Lung (tissue), 12 donors: Measurements from ENCODE around the gene BMPR1B. TPM values are rescaled to one million over a fixed set of nuclear protein-coding genes. Genes with fewer than 3 reads are reported as not detected.
A peak's percentile ranks its signal among the peaks of the same experiment; 100 is the strongest.

Source experiments
- ATAC-seq: fragments of 200-7000 bp; cut with Tn5 transposase; one replicate; pipeline ENCODE4 v1.9.1; 2020; ENCODE audit warnings: moderate number of reproducible peaks; ENCODE audit not compliant: insufficient read depth, low FRiP score
- DNase-seq, 3 donors: peaks; one replicate each; pipeline ENCODE4 v3.0.0-alpha.2; 2013 to 2017
- H3K27ac ChIP-seq, 2 donors: one replicate each; pipeline ENCODE4 v1.5.1; 2013; ENCODE audit warnings: mild to moderate bottlenecking in 2 of 2, moderate library complexity in 2 of 2, control low read depth in 1 of 2, inconsistent platforms in 1 of 2, low read depth in 1 of 2, low read length in 1 of 2
- H3K27me3 ChIP-seq, 3 donors: one replicate each; pipeline ENCODE4 v1.5.1; 2013; ENCODE audit warnings: low read length in 2 of 3; ENCODE audit not compliant: control insufficient read depth in 3 of 3, insufficient read depth in 3 of 3
- H3K36me3 ChIP-seq, 4 donors: one replicate each; pipeline ENCODE4 v1.5.1; 2013; ENCODE audit warnings: low read length in 4 of 4, mild to moderate bottlenecking in 1 of 4, moderate library complexity in 1 of 4; ENCODE audit not compliant: control insufficient read depth in 4 of 4, insufficient read depth in 4 of 4
- H3K4me1 ChIP-seq, 5 donors: one replicate each; pipeline ENCODE4 v1.5.1; 2013; ENCODE audit warnings: low read length in 5 of 5, mild to moderate bottlenecking in 2 of 5, moderate library complexity in 1 of 5; ENCODE audit not compliant: control insufficient read depth in 5 of 5, insufficient read depth in 5 of 5
- H3K4me3 ChIP-seq: one replicate; pipeline ENCODE4 v1.5.1; 2013; ENCODE audit warnings: mild to moderate bottlenecking, control low read depth, moderate library complexity
- H3K9ac ChIP-seq, 2 donors: one replicate each; pipeline ENCODE4 v1.5.1; 2013; ENCODE audit warnings: low read length in 2 of 2, control low read depth in 1 of 2; ENCODE audit not compliant: insufficient read depth in 1 of 2
- H3K9me3 ChIP-seq, 4 donors: one replicate each; pipeline ENCODE4 v1.5.1; 2013; ENCODE audit warnings: low read length in 3 of 4, mild to moderate bottlenecking in 1 of 4, moderate library complexity in 1 of 4; ENCODE audit not compliant: control insufficient read depth in 4 of 4, insufficient read depth in 3 of 4
- WGBS, 2 donors: extraction: QIAGEN DNeasy Blood & Tissue Kit; methylation state at CpG; one replicate each; pipeline ENCODE4 v1.1.7; 2013; 5-methylcytosine and 5-hydroxymethylcytosine counted together
- polyA plus RNA-seq, 2 donors: library from polyadenylated mRNA; stranded (reverse); fragments of 200-250 nt; gene quantifications; one replicate each; pipeline ENCODE4 v1.2.1, GENCODE V29; 2013
- total RNA-seq, 2 donors: library from RNA; depleted of rRNA in 1 of 2; stranded (reverse); fragments of >200 nt in 1 of 2; gene quantifications; one replicate each; pipeline ENCODE4 v1.2.1, GENCODE V29; 2014 to 2021
- TF ChIP-seq, protein P1 (sequence below): IDR thresholded peaks from 2 replicates; pipeline ENCODE4 v1.5.1; 2012; ENCODE audit warnings: mild to moderate bottlenecking; ENCODE audit errors: control extremely low read depth, extremely low read depth
- donor health status: control.
- donor health status: control.
- donor health status: Bipolar disorder and iron deficiency.
- donor health status: healthy.
- donor health status: DM: yes; HTN: yes; CAD: no.

Gene BMPR1B
- total and polyA plus RNA-seq, 4 donors: 0.65 to 7.3 (median 1.9) TPM

DNA sequence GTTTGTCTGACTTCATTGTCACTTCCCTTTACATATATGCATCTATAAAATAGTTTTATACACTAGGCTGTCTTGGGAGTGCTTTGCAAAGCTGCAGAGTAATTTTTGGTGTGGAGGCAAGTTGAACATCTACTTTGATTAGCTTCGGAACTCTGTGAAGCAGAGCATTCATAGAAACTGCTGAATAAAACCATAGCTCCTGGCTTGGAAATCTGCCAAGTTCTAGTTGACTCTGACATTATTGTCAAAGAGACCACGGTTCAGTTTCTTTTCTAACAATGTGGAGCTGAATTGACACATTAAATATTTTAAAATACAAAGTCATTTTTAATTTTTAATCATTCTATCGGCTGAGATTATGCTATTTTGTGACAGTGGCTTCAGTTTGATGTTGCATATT lies 335.0 kb downstream of the BMPR1B start:
- H3K27ac ChIP-seq: no peak overlapping the region
- H3K4me3 ChIP-seq: no peak overlapping the region
- DNase-seq: peak in 2 of 3 donors; percentile 33 to 42
- no peak overlapping the region for H3K9ac ChIP-seq
- H3K27me3 ChIP-seq: no peaks in the 10 kb centered on the region
- TF ChIP-seq, protein P1, sequence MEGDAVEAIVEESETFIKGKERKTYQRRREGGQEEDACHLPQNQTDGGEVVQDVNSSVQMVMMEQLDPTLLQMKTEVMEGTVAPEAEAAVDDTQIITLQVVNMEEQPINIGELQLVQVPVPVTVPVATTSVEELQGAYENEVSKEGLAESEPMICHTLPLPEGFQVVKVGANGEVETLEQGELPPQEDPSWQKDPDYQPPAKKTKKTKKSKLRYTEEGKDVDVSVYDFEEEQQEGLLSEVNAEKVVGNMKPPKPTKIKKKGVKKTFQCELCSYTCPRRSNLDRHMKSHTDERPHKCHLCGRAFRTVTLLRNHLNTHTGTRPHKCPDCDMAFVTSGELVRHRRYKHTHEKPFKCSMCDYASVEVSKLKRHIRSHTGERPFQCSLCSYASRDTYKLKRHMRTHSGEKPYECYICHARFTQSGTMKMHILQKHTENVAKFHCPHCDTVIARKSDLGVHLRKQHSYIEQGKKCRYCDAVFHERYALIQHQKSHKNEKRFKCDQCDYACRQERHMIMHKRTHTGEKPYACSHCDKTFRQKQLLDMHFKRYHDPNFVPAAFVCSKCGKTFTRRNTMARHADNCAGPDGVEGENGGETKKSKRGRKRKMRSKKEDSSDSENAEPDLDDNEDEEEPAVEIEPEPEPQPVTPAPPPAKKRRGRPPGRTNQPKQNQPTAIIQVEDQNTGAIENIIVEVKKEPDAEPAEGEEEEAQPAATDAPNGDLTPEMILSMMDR: no peak
- H3K36me3 ChIP-seq: no peaks in the 10 kb centered on the region
- WGBS, 2 donors: 32 to 42% methylated on average over 3 of the region's 3 CpGs
- ATAC-seq: no peak
- H3K4me1 ChIP-seq: peaks cover 0 to 5% (median 0%) of the 10 kb centered on the region in 5 donors
- no peaks in the 10 kb centered on the region for H3K9me3 ChIP-seq

DNA sequence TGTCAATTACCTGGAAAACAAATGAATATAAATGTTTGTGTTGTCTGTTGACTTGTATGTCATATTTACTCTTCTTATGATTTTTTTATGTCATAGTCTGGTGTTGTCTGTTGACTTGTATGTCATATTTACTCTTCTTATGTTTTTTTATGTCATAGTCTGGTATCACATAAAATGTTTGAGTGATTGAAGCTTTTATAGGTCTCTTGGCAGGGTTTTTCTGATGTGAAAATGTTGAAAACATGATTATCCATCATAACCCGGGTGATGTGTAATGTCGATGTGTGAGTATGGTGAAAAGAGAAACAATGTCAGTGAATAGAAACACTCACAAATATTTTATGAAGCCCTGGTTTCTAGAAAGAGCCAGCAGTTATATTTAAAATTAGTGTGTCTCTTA lies 335.7 kb downstream of the BMPR1B start:
- no peak overlapping the region for H3K9ac ChIP-seq
- no peak overlapping the region for H3K4me3 ChIP-seq
- no peaks in the 10 kb centered on the region for H3K9me3 ChIP-seq
- no peak for ATAC-seq
- TF ChIP-seq, protein P1: no peak
- no peaks in the 10 kb centered on the region for H3K36me3 ChIP-seq
- no peaks in the 10 kb centered on the region for H3K4me1 ChIP-seq
- DNase-seq: no peak
- no peaks in the 10 kb centered on the region for H3K27me3 ChIP-seq
- WGBS, 2 donors: 92 to 97% methylated on average over 2 of the region's 2 CpGs
- no peak overlapping the region for H3K27ac ChIP-seq

DNA sequence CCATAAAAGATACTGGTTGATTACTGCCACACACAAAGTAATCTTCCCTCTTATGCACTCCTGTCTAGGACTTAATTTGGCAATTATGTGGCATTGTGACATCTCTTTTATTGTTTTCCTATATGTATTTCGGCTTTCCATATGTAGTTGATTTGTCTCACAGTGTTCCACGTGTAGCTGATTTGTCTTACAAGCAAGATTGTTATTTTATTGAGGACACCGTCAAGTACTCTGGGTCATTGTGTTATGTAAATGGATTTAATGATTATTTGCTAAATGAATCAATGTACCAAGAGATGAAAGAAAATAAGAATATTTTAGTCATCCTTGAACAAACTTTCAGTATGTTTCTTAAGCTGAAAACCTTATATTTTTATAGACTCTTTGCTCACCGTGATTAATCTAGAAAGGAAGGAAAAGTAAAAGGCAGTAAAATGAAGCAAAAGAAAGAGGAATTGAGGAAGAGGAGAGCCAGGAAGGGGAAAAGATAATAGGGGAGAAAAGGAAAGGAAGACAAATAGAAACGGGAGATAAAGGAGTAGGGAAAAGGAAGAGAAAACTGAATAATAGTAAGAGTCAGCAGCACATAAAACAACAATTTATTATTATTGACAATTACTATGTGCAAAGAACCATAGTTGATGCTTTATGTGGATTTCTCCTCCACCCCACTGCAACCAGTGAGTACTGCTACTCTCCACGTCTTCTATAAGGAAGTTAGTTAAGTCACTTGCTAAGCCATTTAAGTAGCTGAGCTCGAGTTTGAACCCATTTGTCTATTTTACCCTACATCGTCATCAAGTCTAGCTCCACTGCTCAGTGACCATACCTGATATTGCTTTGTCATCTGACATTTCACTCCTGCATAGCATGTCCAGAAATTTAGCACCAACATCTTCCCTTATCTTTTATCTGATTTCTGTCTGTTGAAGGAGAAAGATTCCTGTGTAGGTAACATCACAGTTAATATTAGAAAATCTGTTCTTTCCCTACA lies 336.5 kb downstream of the BMPR1B start:
- Histone ChIP-seq H3K4me1 (no peaks in the 10 kb centered on the region), H3K36me3 (no peaks in the 10 kb centered on the region), H3K9ac (no peak overlapping the region), H3K27me3 (no peaks in the 10 kb centered on the region), H3K9me3 (no peaks in the 10 kb centered on the region), H3K27ac (no peak overlapping the region), H3K4me3 (no peak overlapping the region)
- 64 to 78% methylated on average over 8 of the region's 8 CpGs for WGBS, 2 donors
- TF ChIP-seq, protein P1: no peak
- DNase-seq: no peak
- no peak for ATAC-seq
